Activated CD4-positive, alpha-beta T cell treated with anti-CD3 and anti-CD28 coated beads for 1 hour (primary cell): Measurements from ENCODE around the gene INSM1.
"Not testable (repeated sequence)": the region's sequence is repeated elsewhere in the genome, so short reads cannot be mapped to it uniquely, and the experiment has no call there.

Experiments used
- DNase-seq: peaks from one replicate; pipeline ENCODE4 v3.0.0-alpha.2; 2020

INSM1 gene

GRCh38 chr20:20367575-20368417 is at the start of gene INSM1:
Gene INSM1, plus strand, starts transcription at chr20:20368104. Its CDS starts 164 bp downstream, at chr20:20368268.
- DNase-seq, result no peak

- DNase-seq, result no peak
Measured at GRCh38 chr20:20318365-20319161, 49.3 kb upstream of the INSM1 start.

- no peak for DNase-seq
Measured at GRCh38 chr20:20321134-20321533, 46.8 kb upstream of the INSM1 start.

- DNase-seq, result no peak
Measured at GRCh38 chr20:20321917-20322316, 46.0 kb upstream of the INSM1 start.

- no peak for DNase-seq
Measured at GRCh38 chr20:20322912-20323311, 45.0 kb upstream of the INSM1 start.

- no peak for DNase-seq
Measured at GRCh38 chr20:20327746-20328145, 40.2 kb upstream of the INSM1 start.

GRCh38 chr20:20329564-20329963 is 38.3 kb upstream of the INSM1 start:
- no peak for DNase-seq

- DNase-seq, result no peak
Measured at GRCh38 chr20:20331156-20331555, 36.7 kb upstream of the INSM1 start.

- DNase-seq, result no peak
Measured at GRCh38 chr20:20331817-20332216, 36.1 kb upstream of the INSM1 start.

- DNase-seq, result no peak
Measured at GRCh38 chr20:20333866-20334265, 34.0 kb upstream of the INSM1 start.

- DNase-seq, result no peak
Measured at GRCh38 chr20:20334489-20334888, 33.4 kb upstream of the INSM1 start.

GRCh38 chr20:20338133-20338730 is 29.7 kb upstream of the INSM1 start:
- DNase-seq, result no peak

- no peak for DNase-seq
Measured at GRCh38 chr20:20340443-20340842, 27.5 kb upstream of the INSM1 start.

GRCh38 chr20:20341371-20341770 is 26.5 kb upstream of the INSM1 start:
- no peak for DNase-seq

- no peak for DNase-seq
Measured at GRCh38 chr20:20342066-20342465, 25.8 kb upstream of the INSM1 start.

GRCh38 chr20:20343932-20344331 is 24.0 kb upstream of the INSM1 start:
- no peak for DNase-seq

GRCh38 chr20:20344476-20344875 is 23.4 kb upstream of the INSM1 start:
- DNase-seq, result no peak

GRCh38 chr20:20353576-20353975 is 14.3 kb upstream of the INSM1 start:
- no peak for DNase-seq

- not testable (repeated sequence) for DNase-seq
Measured at GRCh38 chr20:20355503-20355902, 12.4 kb upstream of the INSM1 start.

- no peak for DNase-seq
Measured at GRCh38 chr20:20358801-20359200, 9.1 kb upstream of the INSM1 start.

GRCh38 chr20:20359628-20360027 is 8.3 kb upstream of the INSM1 start:
- no peak for DNase-seq

- DNase-seq, result no peak
Measured at GRCh38 chr20:20360464-20360863, 7.4 kb upstream of the INSM1 start.

GRCh38 chr20:20362774-20363433 is 5.0 kb upstream of the INSM1 start:
- DNase-seq, result no peak
